ENCODE measurements around the gene STX2.
"Not testable (repeated sequence)": the region's sequence is repeated elsewhere in the genome, so short reads cannot be mapped to it uniquely, and the experiment has no call there.

DNA sequence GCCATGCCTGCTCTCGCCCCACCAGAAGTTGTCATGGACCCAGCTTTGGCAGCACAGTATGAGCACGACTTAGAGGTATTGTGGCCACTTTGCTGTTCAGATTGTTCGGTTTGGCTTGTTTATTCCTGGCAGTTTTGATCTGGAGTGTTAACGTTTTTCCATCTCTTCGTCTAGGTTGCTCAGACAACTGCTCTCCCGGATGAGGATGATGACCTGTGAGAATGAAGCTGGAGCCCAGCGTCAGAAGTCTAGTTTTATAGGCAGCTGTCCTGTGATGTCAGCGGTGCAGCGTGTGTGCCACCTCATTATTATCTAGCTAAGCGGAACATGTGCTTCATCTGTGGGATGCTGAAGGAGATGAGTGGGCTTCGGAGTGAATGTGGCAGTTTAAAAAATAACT is 36.7 kb upstream of the STX2 start:
- TF ChIP-seq, protein P1, sequence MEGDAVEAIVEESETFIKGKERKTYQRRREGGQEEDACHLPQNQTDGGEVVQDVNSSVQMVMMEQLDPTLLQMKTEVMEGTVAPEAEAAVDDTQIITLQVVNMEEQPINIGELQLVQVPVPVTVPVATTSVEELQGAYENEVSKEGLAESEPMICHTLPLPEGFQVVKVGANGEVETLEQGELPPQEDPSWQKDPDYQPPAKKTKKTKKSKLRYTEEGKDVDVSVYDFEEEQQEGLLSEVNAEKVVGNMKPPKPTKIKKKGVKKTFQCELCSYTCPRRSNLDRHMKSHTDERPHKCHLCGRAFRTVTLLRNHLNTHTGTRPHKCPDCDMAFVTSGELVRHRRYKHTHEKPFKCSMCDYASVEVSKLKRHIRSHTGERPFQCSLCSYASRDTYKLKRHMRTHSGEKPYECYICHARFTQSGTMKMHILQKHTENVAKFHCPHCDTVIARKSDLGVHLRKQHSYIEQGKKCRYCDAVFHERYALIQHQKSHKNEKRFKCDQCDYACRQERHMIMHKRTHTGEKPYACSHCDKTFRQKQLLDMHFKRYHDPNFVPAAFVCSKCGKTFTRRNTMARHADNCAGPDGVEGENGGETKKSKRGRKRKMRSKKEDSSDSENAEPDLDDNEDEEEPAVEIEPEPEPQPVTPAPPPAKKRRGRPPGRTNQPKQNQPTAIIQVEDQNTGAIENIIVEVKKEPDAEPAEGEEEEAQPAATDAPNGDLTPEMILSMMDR (conservative IDR thresholded peaks at IDR 0.05; ENCODE audit: low read depth, low read length), result not testable (repeated sequence)
- TF ChIP-seq EZH2 (IDR thresholded peaks at IDR 0.05; ENCODE audit: borderline replicate concordance, low read depth, low read length, poor library complexity, severe bottlenecking), result not testable (repeated sequence)

Measured in A673 (cell line).